ENCODE results near the gene MMP3. TPM values are rescaled to one million over a fixed set of nuclear protein-coding genes. Genes with fewer than 3 reads are reported as not detected.

MMP3 gene
- total RNA-seq, 1 experiment from 2014 or later: not detected

GRCh38 chr11:102837156-102837555 is 6.3 kb downstream of the MMP3 start:
- H3K4me1 ChIP-seq (ENCODE audit: control insufficient read depth in 1 of 2, insufficient read depth in 2 of 2, low read length in 2 of 2): no peaks in the 10 kb centered on the region
- H3K27ac ChIP-seq (ENCODE audit: low read depth, low read length): no peak overlapping the region
- H2AFZ ChIP-seq (ENCODE audit: low read depth, low read length, poor library complexity, severe bottlenecking): no peak overlapping the region
- DNase-seq (ENCODE audit: low read depth, low spot score) (no peak), ATAC-seq (no peak)
- H3K9ac ChIP-seq (ENCODE audit: low read length): no peak overlapping the region
- H3K4me2 ChIP-seq (ENCODE audit: low read length): no peak overlapping the region
- ChIA-PET CTCF (no interaction called here), RAD21 (ENCODE audit: low non-redundant PET in 1 of 2, low total read pairs in 2 of 2, uncharacterized antibody in 2 of 2, unreplicated experiment in 2 of 2) (no interaction called here), POLR2A (no interaction called here)
- no peak overlapping the region for H3K4me3 ChIP-seq (replicated peaks in 1 of 2; ENCODE audit: low read depth in 1 of 2, low read length in 2 of 2)
- H3K9me3 ChIP-seq (ENCODE audit: control insufficient read depth in 1 of 2, insufficient read depth in 1 of 2, low read depth in 1 of 2, low read length in 2 of 2): no peaks in the 10 kb centered on the region
- no peaks in the 10 kb centered on the region for H3K27me3 ChIP-seq (ENCODE audit: insufficient read depth, low read length)
- H3K36me3 ChIP-seq (ENCODE audit: control insufficient read depth in 1 of 2, insufficient read depth in 2 of 2, low read length in 2 of 2): no peaks in the 10 kb centered on the region
- no peak for TF ChIP-seq ELF1 (IDR thresholded peaks at IDR 0.05; ENCODE audit: borderline replicate concordance, low read depth)
- TF ChIP-seq EZH2phosphoT487 (IDR thresholded peaks at IDR 0.05; ENCODE audit: borderline replicate concordance): no peak
- no peak for TF ChIP-seq ZFX (IDR thresholded peaks at IDR 0.05)
- no peak for TF ChIP-seq EGR1 (IDR thresholded peaks at IDR 0.05; ENCODE audit: low read depth)
- no peak for TF ChIP-seq ZNF274 (IDR thresholded peaks at IDR 0.05; ENCODE audit: low read depth, low read length)
- no peak for TF ChIP-seq EZH2 (IDR thresholded peaks at IDR 0.05)
- TF ChIP-seq ATF3 (IDR thresholded peaks at IDR 0.05): no peak
- no peak for TF ChIP-seq ZBTB33 (IDR thresholded peaks at IDR 0.05; ENCODE audit: extremely low read depth, insufficient replicate concordance, low read length)
- no peak for TF ChIP-seq CTCF (IDR thresholded peaks at IDR 0.05 in 2 of 3, conservative IDR thresholded peaks at IDR 0.05 in 1 of 3; ENCODE audit: borderline replicate concordance in 1 of 3, insufficient read depth in 1 of 3, low read depth in 2 of 3, low read length in 2 of 3)
- TF ChIP-seq REST (IDR thresholded peaks at IDR 0.05; ENCODE audit: low read depth): no peak
- TF ChIP-seq TCF7L2 (IDR thresholded peaks at IDR 0.05; ENCODE audit: borderline replicate concordance, extremely low read depth, insufficient read depth, insufficient read length): no peak
- no peak for TF ChIP-seq RAD21 (IDR thresholded peaks at IDR 0.05; ENCODE audit: low read depth)
- no peak for TF ChIP-seq JUND (IDR thresholded peaks at IDR 0.05)
- no peak for TF ChIP-seq SIN3A (IDR thresholded peaks at IDR 0.05; ENCODE audit: low read depth)
- no peak for TF ChIP-seq POLR2AphosphoS5 (IDR thresholded peaks at IDR 0.05; ENCODE audit: low read depth, low read length)
- TF ChIP-seq YY1 (IDR thresholded peaks at IDR 0.05; ENCODE audit: extremely low read depth, insufficient replicate concordance, low read depth, low read length): no peak
- BruUV-seq (replicated peaks): no TSS peak
- intact Hi-C loops (cut with micrococcal nuclease): no loop called here
- no peaks in the 10 kb centered on the region for H3K79me2 ChIP-seq (ENCODE audit: insufficient read depth, low read length)
- H4K20me1 ChIP-seq (ENCODE audit: insufficient read depth): no peaks in the 10 kb centered on the region
- no peaks in the 10 kb centered on the region for H3K9me2 ChIP-seq (ENCODE audit: insufficient read depth)

Measured in HCT116 (cell line).